HG02840 (cell line): ENCODE results near the gene TMEM38A.
"Not testable (repeated sequence)": the region's sequence is repeated elsewhere in the genome, so short reads cannot be mapped to it uniquely, and the experiment has no call there.

Source experiments
- ATAC-seq: cut with Tn5 transposase; IDR thresholded peaks from one replicate; pipeline ENCODE4 v1.9.1; 2021; ENCODE audit warnings: mild to moderate bottlenecking, moderate library complexity, moderate number of reproducible peaks; ENCODE audit not compliant: unreplicated experiment, low FRiP score

TMEM38A gene

DNA sequence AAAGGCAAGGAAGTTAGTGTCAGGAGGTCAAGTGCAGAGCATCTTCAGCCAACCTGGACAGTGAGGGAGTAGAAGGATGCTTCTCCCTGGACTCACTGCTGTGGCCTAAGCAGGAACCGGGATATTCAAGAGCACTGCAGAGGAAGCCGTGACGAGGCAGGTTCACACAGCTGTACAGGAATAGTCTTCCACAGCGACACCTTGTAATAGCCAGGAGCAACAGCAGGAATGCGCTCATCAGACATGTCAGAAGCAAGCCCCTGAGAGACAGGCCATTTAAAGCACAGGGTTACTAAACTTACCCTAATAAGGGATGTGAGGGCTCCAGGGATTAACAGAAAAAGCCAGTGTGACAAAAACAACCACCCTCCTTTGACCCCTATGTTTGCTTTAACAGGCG is 29.5 kb upstream of the TMEM38A start:
- no peak for ATAC-seq

DNA sequence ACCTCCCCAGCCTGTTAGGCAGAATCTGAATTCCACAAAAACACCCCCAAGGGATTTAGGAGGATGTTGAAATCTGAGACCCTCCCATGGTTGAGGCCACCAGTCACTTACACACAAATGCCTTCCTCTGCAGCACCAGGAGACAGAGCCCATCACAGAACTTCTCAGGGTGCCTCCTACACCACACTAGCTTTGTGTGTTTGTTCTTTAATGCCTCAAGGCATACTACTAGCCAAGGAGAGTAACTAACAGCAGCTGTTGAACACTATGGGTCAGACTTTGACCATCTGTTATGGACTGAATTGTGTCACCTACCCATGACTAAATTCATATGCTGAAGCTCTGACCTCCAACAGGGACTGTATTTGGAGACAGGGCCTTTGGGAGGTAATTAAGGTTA is 23.4 kb upstream of the TMEM38A start:
- ATAC-seq = no peak

DNA sequence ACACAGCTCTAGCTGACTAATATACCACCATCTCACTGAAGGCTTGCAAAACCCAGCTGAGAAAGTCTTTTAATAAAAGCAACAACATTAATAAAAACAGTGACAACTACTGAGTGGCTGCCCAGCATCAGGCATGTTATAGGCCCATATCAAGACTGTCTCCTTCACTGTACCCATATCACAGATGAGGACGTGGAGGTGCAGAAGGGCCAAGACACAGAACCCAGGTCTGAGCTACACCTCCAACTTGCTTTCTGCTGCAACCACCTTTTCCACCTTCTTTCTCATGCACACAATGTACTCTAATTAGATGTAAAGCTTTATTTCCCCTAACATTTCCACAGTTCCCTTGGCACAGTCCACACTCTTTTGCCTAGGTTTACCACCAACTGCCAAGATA is 22.3 kb upstream of the TMEM38A start:
- ATAC-seq = no peak

DNA sequence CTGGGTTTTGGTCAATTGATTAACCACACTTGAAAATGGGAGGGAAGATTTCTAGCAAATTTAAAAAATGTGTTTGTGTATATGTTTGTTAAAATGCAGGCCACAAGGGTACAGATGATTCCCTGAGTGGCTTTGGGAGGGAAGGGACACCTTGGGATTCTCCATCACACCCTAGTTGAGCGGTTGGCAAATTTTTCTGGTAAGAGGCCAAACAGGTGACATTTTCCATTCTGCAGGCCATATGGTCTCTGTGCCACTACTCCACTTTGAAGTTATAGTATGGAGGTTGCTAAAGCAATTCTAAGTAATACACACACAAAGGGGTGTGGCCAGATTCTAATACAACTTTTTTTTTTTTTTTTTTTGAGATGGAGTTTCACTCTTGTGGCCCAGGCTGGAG is 20.0 kb upstream of the TMEM38A start:
- ATAC-seq = no peak

DNA sequence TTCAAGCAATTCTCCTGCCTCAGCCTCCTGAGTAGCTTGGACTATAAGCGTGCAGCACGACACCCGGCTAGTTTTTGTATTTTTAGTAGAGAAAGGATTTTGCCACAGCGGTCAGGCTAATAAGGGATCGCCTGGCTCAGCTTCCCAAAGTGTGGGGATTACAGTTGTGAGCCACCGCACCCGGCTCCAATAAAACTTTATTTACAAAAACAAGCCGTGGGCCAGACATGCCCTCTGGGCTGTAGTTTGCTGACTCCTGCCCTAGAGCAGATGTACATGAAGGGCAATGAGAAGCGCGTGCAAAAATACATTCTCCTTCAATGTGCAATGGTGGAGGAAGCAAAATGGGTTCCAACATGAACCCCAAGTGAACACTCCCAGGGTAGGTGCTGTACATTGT is 19.2 kb upstream of the TMEM38A start:
- no peak for ATAC-seq

DNA sequence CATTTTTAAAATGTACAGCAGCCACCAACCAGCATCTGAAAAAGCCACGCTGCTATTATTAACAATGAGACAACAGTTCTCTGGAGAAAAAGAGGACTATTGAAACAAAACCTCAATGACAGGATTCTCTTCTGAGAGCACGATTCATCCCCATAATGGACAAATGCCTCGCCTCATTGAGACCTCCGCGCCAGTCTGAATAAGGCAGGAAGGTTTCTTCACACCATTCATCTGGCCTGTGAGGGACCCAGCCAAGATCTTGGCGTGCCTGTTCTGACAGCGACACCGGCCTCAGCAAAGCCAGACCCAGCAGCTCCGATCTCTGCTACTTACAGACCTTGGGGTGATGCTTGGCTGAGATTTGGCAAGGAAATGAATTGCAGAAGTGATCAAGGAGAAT is 15.8 kb upstream of the TMEM38A start:
- ATAC-seq = no peak

DNA sequence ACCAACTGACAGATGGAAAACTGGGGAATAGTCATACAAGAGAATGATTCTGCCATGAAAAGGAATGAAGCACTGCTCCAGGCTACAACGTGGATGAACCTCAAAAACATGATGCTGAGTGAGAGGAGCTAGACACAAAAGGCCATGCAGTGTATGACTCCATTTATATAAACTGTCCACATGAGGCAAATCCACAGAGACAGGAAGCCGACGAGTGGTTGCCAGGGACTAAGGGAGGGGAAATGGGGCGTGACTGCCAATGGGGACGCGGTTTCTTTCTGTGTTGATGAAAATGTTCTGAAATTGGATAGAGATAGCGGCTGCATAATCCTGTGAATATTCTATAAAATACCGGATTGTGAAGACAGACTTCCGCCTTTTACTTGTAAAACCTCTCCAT is 11.2 kb upstream of the TMEM38A start:
- no peak for ATAC-seq

DNA sequence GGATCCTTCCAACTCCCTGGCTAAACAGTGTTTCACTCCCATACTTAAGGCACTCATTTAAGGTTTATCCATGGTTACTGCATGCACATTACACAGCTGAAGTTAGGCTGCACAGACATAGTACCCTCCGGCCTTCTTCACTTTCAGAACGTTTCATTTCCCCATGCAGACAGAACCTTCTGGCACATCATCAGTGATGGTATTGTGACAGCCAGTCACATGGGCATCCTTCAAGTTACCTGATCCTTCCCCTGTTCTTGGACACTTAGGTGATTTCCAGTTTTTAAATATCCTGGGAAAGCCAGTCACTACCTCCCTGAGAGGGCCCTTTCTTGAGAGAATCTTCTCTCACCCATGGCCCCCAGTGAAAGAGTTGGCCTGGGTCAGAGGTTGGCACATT is 10.1 kb upstream of the TMEM38A start:
- ATAC-seq = no peak

DNA sequence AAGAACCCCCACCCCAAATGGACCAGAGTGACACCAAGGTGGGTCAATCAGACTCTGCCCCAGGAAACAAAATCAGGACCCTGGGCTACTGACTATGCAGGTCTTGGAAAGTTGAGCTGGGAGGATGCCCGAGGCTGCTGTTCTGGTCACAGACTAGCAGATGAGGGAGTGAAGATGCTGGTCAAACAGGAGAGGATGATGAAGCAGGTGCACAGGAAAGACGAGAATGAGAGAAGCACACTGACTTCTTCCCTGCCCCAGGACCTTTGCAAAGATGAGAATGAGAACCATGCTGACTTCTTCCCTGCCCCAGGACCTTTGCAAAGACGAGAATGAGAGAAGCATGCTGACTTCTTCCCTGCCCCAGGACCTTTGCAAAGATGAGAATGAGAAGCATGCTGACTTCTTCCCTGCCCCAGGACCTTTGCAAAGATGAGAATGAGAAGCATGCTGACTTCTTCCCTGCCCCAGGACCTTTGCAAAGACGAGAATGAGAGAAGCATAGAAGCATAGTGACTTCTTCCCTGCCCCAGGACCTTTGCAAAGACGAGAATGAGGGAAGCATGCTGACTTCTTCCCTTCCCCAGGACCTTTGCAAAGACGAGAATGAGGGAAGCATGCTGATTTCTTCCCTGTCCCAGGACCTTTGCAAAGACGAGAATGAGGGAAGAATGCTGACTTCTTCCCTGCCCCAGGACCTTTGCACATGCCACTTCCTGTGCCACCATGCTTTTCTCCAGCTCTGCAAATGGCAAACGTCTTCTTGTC is 9.3 kb upstream of the TMEM38A start:
- not testable (repeated sequence) for ATAC-seq

DNA sequence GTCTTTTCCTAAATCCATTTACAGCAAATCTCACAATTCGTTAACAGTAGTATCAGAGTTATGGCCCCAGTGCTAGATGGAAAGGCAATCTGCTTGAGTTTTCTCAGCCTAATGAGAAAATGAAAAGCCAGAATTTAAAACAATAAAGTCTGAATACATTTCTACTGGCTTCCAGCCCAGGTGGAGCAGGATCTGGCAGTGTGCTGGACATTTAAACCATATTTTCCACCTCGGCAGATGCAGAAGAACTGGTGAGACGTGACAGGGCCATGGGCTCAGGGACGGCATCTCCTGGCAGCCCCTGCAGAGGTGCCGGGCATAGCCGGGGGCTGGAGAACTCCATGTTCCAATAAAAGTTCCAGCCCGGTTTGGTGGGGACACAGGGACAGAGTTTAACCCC is 8.1 kb upstream of the TMEM38A start:
- ATAC-seq = no peak

DNA sequence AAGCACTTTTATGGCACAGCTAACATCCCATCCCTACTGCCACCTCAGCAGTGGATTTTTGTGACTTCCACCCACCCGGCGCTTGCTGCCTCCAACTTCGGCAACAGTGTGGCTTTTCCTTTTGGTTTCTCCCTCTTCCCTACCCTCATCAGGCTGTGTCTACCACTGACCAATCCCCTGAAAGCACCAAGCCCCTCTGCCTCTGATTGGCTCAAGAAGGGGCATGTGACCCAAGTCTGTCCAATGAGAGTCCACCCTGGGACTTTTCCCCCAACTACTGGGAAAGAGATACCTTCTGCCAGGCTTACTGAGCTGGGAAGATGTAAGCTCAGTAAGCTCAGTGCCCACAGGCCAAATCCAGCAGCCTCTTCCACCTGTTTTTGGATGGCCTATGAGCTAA is 6.8 kb upstream of the TMEM38A start:
- no peak for ATAC-seq

DNA sequence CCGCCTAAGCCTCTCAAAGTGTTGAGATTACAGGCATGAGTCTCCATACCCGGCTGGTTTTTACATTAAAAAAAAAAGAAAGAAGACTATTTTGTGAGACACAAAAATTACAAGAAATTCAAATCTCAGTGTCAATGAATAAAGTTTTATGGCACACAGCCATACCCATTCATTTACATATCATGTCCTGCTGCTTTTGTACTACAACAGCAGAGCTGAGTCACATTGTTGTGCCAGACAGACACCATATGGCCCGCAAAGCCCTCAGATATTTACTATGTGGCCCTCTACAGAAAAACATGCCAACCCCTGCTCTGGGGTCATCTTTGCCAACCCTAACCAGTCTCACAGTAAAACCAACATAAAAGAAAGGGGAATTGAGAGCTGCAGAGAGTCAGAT is 6.3 kb upstream of the TMEM38A start:
- ATAC-seq = no peak

DNA sequence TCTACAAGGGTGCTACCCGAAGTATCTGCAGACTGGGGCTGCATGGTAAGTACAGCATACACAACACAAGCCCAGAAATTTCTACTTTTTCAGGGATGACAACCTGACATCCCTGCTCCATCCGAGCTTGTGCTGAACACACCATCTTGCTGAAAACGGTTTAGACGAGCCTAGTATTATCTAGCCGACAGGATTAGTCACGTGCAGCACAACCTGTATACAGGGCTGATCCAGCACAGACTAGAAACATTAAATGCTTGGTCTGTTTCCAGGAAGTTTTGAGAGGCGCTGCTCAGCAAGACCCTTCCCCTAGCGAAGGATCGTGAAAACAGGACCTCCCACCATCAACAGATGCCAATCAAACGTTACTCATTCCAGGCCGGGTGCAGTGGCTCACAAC is 5.2 kb upstream of the TMEM38A start:
- no peak for ATAC-seq

DNA sequence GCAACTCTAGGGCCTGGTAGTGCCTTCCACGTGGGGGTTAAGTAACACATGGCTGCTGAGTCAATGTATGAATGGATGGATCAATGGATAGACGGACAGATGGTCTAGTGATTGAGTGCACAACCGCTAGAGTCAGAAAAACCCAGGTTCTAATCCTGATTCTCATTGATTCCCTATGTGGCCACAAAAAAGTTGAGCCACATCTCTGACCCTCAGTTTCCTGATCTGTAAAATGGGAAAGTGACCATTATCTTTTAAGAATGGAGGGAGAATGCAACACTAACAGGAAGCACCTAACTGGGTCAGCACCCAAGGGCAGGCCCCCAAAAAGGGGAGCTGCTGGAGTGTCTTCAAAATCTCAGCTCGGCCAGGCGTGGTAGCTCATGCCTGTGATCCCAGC is 3.6 kb upstream of the TMEM38A start:
- no peak for ATAC-seq

DNA sequence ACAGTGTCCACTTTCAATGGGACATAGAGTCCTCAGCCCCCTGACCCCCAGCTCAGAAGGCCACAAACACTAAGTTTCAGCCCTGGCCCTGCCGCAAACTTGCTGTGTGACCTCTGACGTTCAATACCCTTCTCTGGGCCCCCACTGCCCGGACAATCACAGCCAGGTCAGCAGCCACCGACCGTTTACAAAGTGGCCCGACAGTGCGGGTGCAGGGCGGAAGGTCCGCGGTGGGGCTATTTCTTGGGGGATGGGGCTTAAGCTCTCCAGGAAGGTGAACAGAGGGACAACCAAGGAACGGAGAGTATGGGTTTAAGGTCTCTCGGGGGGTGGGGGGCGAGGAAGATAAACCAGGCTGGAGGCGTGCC is 1.5 kb upstream of the TMEM38A start:
- ATAC-seq = no peak

DNA sequence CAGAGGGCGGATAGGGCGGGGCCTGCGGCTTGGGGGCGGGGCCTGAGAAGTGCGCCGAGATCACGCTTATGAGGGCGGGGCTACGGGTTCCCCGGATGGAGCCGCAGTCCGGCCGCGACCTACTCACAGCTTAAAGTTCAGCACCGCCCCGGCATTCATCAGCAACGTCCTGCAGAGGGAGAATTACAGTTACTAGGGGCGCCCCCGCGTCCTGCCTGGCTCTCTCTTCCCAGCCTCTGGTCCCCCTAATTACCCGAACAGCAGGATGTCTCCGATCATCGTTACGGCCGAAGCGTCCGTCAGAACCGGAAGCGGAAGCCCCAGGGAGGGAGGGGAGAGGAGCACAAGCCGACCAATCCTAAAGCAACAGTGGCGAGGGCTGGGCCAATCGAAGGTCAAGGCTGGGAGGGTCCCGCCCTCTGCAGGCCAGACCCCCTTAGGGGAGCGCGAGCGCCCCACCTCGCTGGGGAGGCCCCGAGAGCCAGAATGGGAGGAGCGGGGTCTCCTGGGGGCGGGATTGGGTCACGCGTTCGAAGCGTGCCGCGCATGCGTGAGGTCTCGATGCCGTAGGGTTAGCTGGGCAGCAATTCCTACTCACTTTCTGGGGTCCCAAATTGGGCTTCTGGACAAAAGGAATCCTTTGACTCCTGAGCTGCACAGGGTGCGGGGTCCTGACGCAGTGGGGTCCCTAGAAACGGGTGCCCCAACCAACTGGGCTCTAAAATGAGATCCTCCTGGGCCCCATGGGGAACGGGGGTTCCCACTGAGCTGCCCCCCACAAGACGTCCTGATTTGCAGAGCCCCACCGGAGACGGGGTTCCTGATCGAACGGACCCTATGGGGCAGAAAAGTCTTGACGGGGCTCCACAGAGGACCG is 869 bp upstream of the TMEM38A start, which contains the start of gene SMIM7:
SMIM7 (minus strand) TSS at position 313 of the 877 bp plus-strand sequence; CDS start at position 279, 34 bp downstream.
- ATAC-seq = peak; percentile 86

DNA sequence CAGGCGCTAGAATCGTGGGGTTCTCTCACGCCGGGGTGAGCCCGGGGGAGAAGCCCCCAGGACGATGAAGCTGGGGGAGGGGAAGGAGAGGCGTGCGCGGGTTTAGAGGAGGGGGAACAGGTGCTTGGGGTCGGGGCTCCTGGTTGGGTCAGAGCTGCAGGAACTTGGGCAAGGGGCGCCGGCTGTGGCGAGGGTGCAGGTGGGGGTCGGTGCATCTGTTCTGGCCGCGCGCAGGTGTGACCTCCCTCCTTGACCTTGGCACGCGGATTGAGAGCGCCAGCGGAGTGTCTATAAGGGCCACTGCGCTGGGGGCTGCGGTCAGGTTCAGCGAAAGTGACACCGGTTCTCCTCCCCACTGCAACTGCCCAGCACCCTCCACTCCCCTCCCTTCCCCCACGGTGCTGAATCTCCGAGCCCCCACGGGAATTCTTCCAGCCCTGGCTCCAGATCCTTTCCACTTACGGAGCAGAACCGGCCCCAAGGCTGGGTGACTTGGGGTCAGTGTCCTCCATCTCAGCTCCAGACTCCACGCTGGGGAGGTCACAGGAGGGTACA is 618 bp downstream of the TMEM38A start:
- ATAC-seq = no peak

DNA sequence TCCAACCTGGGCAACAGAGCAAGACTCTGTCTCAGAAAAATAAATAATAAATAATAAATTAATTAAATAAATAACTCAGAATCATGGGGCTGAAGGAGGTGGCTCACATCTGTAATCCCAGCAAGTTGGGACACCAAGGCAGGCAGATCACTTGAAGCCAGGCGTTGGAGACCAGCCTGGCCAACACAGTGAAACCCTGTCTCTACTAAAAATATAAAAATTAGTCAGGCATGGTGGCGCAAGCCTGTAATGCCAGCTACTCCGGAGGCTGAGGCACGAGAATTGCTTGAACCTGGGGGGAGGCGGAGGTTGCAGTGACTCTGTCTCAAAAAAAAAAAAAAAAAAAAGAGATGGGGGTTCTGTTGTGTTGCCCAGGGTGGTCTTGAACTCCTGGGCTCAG is 7.2 kb downstream of the TMEM38A start:
- ATAC-seq = no peak

DNA sequence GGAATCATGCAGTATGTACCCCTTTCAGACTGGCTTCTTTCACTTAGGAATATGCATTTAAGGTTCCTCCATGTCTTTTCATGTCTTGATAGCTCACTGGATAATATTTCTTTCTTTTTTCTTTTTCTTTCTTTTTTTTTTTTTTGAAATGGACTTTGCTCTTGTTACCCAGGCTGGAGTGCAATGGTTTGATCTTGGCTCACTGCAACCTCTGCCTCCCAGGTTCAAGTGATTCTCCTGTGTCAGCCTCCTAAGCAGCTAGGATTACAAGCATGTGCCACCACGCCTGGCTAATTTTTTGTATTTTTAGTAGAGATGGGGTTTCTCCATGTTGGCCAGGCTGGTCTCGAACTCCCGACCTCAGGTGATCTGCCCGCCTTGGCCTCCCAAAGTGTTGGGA is 7.8 kb downstream of the TMEM38A start:
- not testable (repeated sequence) for ATAC-seq

DNA sequence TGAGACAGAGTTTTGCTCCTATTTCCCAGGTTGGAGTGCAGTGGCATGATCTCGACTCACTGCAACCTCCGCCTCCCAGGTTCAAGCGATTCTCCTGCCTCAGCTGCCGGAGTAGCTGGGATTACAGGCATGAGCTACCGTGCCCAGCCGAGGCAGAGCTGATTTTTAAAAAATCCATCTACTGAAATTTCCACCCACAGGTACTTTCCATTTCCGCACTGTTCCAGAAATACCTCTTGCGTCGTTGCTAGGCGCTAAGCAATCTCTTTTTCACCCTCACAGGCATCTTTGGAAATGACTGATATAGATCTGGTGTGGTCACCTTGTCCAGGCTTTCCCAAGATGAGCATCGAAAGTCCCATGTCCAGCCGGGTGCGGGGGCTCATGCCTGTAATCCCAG is 9.4 kb downstream of the TMEM38A start:
- no peak for ATAC-seq

DNA sequence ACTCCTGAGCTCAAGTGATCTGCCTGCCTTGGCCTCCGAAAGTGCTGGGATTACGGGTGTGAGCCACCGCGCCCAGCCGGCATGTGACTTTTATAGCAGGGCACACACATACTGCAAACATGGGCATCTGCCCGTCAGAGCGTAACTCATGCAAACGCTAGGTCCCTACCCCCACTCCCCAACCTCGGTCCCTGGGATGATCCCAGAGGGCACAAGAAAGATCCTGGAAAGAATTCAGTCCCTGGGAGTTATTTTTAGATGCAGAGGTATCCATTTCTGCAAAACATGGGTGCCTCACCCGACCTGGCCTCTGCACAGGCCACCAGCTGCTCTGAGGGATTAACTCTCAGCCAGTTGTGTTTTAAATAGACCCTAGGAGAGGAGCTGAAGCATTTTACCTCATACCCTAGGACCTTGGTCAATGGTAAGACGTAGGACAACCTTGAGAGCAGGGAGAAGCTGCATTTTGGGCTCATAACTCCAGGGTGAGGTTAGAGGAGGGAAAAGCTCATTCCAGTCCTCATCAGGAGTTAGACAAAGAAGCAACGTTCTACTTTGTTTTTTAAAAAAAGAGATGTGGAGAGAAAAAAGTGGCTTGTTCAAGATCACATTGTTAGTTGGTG is 10.8 kb downstream of the TMEM38A start:
- ATAC-seq = no peak
